ENCODE measurements around the gene SPOCK1.

SPOCK1 gene

DNA sequence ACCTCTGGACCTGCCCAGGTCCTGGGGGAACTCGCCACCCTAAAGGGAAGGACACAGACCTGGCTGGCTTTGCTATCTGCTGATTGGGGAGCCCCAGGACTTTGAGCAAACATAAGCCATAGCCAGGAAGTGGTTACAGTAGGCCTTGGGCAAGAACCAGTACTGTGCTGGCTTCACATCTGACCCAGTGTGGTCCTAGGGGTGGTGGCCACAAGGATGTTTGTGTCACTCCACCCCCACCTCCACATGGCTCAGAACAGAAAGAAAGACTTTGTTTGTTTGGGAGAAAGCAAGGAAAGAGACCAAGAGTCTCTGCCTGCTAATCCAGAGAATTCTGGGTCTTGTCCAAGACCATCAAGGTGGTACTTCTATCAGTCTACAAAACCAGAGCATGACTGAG lies 334.2 kb downstream of the SPOCK1 start:
- H3K9me3 ChIP-seq = no peaks in the 10 kb centered on the region

GRCh38 chr5:137164536-137164935 lies 334.6 kb downstream of the SPOCK1 start:
- intact Hi-C loops (cut with DNase I; ENCODE audit: low total_unique reads) = no loop called here
- TF ChIP-seq, protein P1, sequence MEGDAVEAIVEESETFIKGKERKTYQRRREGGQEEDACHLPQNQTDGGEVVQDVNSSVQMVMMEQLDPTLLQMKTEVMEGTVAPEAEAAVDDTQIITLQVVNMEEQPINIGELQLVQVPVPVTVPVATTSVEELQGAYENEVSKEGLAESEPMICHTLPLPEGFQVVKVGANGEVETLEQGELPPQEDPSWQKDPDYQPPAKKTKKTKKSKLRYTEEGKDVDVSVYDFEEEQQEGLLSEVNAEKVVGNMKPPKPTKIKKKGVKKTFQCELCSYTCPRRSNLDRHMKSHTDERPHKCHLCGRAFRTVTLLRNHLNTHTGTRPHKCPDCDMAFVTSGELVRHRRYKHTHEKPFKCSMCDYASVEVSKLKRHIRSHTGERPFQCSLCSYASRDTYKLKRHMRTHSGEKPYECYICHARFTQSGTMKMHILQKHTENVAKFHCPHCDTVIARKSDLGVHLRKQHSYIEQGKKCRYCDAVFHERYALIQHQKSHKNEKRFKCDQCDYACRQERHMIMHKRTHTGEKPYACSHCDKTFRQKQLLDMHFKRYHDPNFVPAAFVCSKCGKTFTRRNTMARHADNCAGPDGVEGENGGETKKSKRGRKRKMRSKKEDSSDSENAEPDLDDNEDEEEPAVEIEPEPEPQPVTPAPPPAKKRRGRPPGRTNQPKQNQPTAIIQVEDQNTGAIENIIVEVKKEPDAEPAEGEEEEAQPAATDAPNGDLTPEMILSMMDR (IDR thresholded peaks at IDR 0.05) = no peak

More for the DNA sequence above, 334.2 kb downstream of the SPOCK1 start:
- no peak overlapping the region for H3K4me3 ChIP-seq
- intact Hi-C loops (cut with DNase I; ENCODE audit: low total_unique reads) = no loop called here
- no peak for DNase-seq
- H3K36me3 ChIP-seq = no peaks in the 10 kb centered on the region
- H3K27ac ChIP-seq = no peak overlapping the region
- H3K27me3 ChIP-seq = no peaks in the 10 kb centered on the region
- TF ChIP-seq, protein P1 (IDR thresholded peaks at IDR 0.05) = no peak
- H3K4me1 ChIP-seq = no peaks in the 10 kb centered on the region

DNA sequence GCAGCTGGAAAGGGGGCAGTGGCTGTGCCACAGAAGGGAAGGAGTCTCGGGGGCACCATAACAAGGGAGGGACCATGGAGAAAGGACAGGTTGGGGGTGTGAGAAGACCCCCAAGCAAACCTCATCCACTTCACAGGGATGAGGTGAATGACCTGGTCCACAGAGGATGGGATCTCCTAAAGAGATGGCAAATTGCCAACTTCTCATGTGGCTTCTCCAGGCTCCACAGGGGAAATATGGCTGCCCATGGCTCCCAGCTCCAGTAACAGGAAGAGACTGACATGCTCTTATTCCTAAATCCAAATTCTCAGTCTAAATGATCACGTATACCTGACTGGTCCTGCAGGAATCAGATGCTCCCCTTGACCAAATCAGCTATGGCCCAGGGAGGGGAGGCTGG lies 340.4 kb downstream of the SPOCK1 start:
- Histone ChIP-seq H3K36me3 (no peaks in the 10 kb centered on the region), H3K27me3 (no peaks in the 10 kb centered on the region), H3K4me3 (no peak overlapping the region), H3K27ac (no peak overlapping the region), H3K4me1 (no peaks in the 10 kb centered on the region), H3K9me3 (no peaks in the 10 kb centered on the region)
- no peak for DNase-seq
- TF ChIP-seq, protein P1 (IDR thresholded peaks at IDR 0.05) = no peak
- intact Hi-C loops (cut with DNase I; ENCODE audit: low total_unique reads) = no loop called here

More at GRCh38 chr5:137164536-137164935, 334.6 kb downstream of the SPOCK1 start:
- H3K4me3 ChIP-seq = no peak overlapping the region
- H3K27me3 ChIP-seq = no peaks in the 10 kb centered on the region
- no peaks in the 10 kb centered on the region for H3K36me3 ChIP-seq
- no peaks in the 10 kb centered on the region for H3K4me1 ChIP-seq
- no peak for DNase-seq
- H3K27ac ChIP-seq = no peak overlapping the region
- no peaks in the 10 kb centered on the region for H3K9me3 ChIP-seq

DNA sequence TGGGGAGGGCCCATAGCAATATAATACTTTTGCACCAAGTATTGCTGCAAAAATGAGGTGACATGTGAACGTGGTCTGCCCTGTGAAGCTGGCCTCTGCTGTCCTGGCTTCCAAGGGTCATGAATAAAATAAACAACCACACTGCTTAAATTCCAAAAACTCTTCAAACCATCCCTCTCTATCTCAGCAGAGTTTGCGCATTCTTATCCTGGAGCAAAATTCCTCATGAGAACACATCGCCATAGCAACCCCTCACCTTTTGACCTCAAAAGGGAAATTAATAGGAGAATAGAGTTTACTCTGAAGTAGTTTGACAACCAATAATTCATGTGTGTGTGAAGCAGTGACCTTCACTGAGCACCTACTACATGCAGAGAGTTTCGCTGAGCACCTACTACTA lies 342.9 kb downstream of the SPOCK1 start:
- Histone ChIP-seq H3K4me1 (no peaks in the 10 kb centered on the region), H3K27me3 (no peaks in the 10 kb centered on the region), H3K27ac (no peak overlapping the region), H3K9me3 (no peaks in the 10 kb centered on the region), H3K36me3 (no peaks in the 10 kb centered on the region), H3K4me3 (no peak overlapping the region)
- DNase-seq = no peak
- intact Hi-C loops (cut with DNase I; ENCODE audit: low total_unique reads) = no loop called here
- TF ChIP-seq, protein P1 (IDR thresholded peaks at IDR 0.05) = no peak

DNA sequence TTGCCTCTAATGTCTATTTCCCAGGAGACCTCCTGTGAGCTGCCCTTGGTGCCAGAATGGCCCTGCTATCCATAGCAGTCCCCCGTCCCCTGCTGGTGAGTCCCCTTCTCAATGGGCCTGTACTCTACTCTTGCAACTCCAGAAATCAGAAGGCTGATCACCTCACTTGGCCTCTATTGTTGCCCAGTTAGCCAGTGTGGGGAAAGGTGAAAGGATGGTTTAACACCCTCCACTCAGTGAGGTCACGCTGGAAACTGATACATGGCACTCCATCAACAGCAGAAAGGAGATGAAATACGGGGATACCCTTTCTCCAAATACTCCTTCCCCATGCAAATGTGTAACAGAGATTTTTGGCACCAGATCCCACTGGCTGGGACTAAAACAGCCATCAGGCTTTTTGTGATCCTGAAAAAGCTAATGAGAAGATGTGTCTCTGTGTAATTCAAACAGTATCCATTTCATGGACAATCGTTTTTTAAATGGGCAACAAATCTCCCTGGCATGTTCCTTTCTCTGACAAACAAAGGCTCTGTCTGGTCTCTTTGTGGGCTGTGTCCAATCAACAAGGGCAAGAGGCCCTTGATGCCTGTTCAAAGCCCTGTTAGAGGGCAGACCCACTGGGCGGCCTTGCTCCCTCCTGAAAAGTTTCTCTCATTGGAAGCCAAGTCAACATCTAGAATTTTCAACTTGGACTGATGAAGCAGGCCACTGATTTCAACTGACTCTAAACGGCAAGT lies 343.7 kb downstream of the SPOCK1 start:
- no peak overlapping the region for H3K27ac ChIP-seq
- H3K9me3 ChIP-seq = no peaks in the 10 kb centered on the region
- H3K27me3 ChIP-seq = no peaks in the 10 kb centered on the region
- TF ChIP-seq, protein P1 (IDR thresholded peaks at IDR 0.05) = no peak
- no peak for DNase-seq
- H3K4me1 ChIP-seq = no peaks in the 10 kb centered on the region
- no peak overlapping the region for H3K4me3 ChIP-seq
- intact Hi-C loops (cut with DNase I; ENCODE audit: low total_unique reads) = no loop called here
- no peaks in the 10 kb centered on the region for H3K36me3 ChIP-seq

Measured in tibial artery (tissue), 4 donors.